ENCODE results near the gene CRY1.

DNA sequence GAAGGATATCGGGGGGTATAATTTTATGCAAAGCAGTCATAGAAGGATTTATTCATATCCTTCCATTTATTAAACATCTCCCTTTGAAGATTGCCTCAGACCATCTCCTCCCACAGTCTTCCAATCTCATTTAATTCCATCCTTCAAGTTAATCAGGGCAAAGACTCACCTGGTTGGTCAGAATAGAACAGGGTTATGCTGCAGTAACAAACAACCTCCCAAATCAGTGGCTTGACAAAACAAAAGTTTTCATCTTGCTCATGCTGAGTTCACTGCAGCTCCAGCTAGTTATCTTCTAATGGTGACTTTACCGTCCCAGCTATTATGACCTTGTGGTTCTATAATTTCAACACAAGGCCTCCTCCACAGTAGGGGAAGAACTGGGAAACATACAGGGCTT, 57.6 kb downstream of the CRY1 start:
- TF ChIP-seq, protein P1, sequence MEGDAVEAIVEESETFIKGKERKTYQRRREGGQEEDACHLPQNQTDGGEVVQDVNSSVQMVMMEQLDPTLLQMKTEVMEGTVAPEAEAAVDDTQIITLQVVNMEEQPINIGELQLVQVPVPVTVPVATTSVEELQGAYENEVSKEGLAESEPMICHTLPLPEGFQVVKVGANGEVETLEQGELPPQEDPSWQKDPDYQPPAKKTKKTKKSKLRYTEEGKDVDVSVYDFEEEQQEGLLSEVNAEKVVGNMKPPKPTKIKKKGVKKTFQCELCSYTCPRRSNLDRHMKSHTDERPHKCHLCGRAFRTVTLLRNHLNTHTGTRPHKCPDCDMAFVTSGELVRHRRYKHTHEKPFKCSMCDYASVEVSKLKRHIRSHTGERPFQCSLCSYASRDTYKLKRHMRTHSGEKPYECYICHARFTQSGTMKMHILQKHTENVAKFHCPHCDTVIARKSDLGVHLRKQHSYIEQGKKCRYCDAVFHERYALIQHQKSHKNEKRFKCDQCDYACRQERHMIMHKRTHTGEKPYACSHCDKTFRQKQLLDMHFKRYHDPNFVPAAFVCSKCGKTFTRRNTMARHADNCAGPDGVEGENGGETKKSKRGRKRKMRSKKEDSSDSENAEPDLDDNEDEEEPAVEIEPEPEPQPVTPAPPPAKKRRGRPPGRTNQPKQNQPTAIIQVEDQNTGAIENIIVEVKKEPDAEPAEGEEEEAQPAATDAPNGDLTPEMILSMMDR (optimal IDR thresholded peaks at IDR 0.05 in 1 of 3, IDR thresholded peaks at IDR 0.05 in 1 of 3, conservative IDR thresholded peaks at IDR 0.05 in 1 of 3; ENCODE audit: extremely low read depth in 1 of 3, insufficient read depth in 2 of 3, low read length in 3 of 3), result no peak
- TF ChIP-seq EZH2 (IDR thresholded peaks at IDR 0.05; ENCODE audit: low read length), result no peak
